Hematopoietic multipotent progenitor cell treated with erythropoietin and hydrocortisone succinate and interleukin-3 and kit ligand, for 15 days (in vitro differentiated cells): ENCODE data around the gene SURF1.
"Not testable (repeated sequence)": the region's sequence is repeated elsewhere in the genome, so short reads cannot be mapped to it uniquely, and the experiment has no call there.

ENCODE experiments used
- DNase-seq: peaks from one replicate; pipeline ENCODE4 v3.0.0-alpha.2; 2015; ENCODE audit warnings: low spot score

Gene SURF1

DNA sequence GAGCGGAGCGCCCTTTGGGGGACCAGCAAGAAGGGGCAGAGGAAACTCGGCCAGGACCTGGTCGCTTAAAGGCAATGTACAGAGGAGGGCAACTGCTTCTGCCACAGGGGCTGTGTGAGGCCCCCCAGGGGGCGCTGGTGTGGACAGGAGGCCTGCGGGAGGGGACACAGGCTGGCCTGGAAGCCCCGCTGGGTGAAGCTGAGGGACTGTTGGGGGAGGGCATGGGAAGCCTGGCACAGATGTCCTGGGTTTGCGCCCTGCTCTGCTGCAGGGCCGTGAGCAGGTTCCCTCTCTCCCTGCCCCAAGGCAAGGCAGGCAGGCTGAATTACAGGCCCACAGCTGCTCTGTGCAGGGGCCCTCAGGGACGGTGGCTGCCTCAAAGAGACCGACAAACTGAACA lies 13.7 kb downstream of the SURF1 start:
- DNase-seq = no peak

DNA sequence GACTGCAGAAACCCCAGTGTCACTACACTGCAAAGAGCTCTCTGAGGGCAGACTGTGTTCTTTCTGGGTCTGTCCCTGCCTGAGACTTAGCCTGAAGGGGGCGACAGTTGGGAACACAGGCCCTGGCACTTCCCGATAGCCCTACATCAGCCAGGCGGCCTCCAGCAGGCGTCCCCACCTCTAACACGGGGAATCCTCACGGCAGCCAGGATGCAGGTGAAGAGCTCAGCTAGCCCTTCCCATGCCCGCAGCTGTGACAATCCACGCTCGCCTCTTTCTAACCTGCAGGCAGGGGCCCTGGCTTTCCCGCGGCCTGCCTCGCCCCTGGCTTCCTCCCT lies 14.2 kb downstream of the SURF1 start:
- DNase-seq = peak; percentile 22

DNA sequence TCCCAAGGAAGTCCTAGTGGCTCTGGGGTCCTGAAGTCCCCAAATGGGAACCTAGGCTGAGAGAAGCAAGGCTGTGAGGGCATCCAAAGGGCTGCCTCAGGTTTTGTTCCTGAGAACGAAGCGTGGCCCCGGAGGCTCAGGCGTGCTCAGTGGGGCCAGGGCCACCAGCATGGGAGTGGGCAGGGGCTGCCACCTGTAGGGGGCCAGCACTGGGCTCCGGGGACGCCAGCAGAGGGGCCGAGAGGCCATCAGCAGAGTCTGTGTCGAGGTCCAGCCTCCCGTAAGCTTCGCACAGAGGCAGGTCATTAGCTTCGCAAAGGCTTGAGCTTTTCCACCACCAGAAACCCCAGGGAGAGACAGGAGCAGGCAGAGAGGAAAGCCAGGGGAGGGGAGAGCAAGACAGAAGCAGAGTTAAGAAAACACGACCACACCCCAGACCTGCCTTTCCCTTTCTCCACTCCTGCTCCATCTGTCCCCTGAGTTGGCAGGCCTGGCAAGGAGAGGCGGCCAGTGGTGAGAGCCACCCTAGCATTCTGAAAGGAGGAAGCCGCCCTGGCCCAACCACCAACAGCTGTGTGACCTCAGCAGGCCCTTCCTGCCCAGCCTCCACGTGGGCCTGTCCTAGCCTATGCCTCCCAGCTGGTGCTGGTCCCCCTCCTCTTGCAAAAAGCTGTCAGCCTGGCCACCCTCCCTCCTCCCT lies 14.8 kb downstream of the SURF1 start:
- no peak for DNase-seq

DNA sequence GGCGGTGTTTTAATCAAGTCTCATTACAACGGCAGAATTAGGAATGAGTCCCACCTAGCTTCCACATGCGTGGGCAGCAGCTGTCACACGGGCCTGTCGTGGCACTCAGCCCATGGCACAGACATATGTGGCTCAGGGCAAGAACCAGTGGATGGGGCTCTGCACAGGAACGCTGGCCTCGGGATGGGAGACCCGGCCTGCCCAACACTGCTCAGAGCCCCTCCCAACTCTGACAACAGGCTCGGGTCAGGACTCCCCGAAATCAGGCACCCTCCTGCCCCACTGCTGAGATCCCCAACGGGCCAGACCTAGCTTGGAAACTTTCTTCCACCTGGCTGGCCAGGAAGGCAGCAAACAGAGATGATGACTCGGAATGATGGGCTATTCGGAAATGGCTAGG lies 15.4 kb downstream of the SURF1 start:
- no peak for DNase-seq

DNA sequence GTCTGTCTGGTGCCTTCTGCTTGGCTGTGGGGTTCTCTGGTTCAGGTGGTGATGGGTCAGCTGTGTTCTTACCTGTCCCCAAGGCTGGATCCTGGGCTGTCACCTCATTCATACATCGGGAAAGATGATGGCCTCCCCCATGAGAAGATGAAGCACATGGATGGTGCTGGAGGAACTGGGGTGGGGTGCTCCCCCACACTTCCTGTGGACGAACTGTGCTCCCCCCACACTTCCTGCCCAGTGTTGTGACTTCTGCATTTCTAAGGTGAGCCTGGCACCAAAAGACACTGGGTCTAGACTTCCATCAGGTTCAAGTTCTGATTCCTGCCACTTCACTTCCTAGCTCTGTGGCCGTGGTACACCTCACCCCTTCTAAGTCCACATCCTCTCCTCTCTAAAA lies 16.0 kb downstream of the SURF1 start:
- DNase-seq = no peak

DNA sequence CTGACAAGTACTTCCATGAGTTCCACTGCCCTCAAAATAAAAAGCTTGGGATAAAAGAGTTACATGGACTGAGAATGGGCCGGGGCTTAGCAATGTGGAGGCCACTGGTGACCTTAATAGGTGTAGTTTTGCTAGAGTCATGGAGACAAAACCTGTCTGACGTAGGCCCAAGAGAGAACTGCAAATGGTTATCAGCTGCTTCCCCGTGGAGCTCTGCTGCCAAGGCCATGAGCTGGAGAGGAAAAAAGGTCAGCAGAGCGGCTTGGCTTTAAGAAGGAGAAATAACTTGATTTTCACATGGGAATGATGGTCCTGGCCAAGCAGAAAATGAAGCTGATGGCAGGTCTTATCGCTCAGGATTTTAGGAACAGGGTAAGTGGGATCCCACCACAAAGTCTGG lies 16.6 kb downstream of the SURF1 start:
- no peak for DNase-seq

DNA sequence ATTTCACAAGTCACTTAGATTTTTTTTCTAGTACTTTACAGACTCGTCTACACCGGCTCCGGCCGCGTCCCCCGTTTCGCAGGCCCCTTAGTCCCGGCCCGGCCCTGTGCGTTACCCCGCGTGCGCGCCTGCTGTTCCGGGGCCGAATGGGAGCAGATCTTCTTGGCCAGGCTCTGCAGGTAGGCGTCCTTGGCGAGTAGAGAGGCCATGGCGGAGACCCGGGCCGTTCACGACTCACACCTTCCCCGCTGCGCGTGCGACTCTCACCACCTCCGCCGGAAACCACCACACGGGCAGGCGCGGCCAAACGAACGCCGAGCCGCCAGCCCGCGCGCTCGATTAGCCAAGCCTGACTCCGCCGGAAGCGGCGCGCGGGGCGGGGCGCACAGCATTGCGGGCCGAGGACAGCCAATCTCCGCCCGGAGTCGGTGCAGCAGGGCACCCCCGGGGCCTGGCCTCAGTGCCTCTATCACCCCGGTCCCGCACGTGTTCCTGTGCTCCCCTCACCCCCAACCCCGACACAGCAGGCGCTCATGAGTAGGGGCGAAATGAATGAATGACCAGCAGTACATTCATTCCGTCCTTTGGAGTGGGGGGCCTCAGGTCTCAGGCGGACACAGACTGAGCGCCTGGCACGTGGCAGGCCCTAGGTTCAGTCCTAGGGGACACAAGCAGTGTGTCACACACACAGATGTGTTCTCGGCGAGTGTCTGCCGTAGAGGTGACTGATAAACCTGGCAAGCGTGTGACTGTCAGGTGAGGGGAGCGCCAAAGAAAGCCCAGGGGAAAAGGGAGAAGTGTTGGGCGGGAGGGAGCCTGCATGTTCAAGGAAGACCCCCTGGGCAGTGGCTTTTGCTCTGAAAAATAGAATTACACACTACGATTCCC lies 20.1 kb downstream of the SURF1 start, which contains the start of gene SURF6:
Gene SURF6 (minus strand): TSS at position 265 of the 888 bp plus-strand sequence. CDS start 56 bp downstream, at position 209.
- peak; percentile 90 for DNase-seq

DNA sequence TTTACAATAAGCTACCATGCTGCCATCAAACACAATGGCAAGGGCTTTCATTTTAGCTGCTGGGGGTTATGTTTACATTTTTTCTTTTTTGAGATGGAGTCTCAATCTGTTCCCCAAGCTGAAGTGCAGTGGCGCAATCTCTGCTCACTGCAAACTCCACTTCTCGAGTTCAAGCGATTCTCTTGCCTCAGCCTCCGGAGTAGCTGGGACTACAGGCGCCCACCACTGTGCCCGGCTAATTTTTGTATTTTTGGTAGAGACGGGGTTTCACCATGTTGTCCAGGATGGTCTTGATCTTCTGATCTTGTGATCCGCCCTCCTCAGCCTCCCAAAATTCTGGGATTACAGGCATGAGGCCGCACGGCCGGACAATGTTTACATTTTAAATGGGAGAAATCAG lies 21.4 kb downstream of the SURF1 start:
- DNase-seq = not testable (repeated sequence)

DNA sequence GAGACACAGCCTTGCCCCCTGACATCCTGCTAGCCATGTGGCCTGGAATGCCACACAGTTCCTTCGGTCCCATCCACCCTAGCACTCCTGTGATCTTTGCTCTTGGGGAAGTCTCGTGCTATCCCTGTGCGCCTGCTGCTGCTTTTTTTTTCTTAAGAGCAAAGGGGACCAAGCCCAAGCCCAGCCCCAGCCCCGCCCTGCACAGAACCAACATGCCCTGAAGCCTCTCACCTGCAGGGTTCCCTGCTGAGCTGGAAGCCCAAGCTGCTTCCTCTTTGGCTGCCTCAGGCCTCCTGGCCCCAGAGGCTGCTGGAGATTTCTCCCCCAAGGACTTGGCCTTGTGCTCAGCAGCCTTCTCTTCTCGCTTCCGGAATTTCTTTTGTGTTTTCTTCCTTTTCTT lies 22.1 kb downstream of the SURF1 start:
- DNase-seq = no peak

DNA sequence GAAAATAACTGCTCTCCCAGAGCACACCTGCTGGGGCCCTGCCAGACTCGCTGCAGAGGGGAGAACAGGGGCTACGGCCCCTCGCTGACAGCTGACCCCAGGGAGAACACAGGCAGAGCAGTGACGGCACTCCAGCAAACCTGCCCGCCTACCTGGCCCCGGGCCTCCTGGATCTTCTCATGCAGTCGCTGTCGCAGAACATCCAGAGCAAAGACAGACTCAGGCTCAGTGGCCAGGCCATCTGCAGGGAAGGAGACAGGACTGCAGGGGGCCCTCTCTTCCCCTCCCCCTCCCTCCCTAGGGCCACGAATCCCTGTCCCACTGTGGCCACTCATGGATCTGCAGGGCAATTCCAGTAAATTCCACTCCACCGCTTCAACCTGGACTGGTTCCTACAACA lies 22.7 kb downstream of the SURF1 start:
- no peak for DNase-seq

DNA sequence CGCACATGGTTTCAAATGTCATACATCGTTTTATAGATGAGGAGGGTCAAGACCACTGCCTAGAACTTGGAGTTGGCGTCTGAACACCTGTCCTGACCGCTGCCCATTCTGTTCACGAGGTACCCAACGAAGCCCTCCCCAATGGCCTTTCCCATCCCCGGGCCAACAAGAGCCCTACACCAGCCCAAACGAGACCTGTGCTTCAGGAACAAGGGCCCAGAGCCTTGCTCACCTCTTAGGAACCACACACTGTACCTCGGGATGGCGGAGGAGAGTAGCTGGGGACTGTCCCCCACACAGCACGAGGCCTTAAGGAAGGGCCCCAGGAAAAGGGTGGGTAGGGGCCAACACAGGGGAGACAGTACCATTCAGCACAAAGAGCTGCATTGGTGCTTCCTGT lies 23.3 kb downstream of the SURF1 start:
- DNase-seq = no peak

DNA sequence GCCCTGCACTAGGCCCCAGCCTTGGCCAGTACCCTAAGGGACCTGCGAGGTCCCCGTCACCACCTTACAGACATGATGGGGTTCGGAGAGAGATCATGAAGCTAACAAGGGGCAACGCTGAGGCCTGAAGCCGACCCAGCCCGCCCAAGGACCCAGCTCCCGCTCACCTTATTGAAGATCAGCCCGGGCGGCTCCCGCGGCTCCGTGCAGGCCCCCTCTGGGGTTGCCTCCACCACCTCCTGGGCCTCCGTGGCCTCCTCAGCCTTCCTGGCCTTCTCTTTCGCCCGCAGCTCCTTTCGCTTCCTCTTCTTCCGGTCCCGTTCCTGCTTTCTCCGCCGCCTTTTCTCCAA lies 23.9 kb downstream of the SURF1 start:
- DNase-seq = no peak

DNA sequence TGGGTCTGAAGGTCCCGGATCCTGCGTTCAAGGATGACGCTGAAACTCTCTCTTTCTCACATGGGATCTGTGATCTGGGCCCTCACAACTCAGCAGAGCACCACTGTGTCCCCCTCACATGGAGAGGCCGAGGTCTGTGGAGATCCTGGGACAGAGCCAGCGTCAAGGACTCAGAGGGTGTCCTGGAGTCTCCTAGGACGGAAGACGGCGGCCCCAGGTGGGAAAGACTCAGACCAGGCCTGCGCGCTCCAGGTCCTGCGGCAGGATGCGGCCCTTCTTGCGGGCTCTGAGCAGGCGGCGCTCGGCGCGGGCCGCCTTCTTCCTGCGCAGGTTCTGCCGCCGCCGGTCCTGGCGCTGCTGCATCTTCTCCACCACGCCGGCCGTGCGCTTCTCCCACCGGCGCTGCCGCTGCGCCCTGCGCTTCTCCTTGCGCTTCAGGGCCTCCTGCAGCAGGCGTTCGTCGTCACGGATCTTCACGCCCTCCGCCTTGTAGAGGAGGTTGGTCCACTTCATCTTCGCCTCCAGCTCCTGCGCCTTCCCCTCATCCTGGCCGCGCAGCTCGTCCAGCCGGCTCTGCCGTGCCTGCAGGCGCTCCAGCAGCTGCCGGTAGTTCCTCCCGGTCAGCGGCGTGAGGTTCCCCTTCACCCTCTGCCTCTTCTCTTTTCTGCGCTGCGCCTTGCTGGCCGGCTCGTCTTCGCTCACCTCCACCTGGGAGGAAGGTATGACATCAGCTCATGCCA lies 24.5 kb downstream of the SURF1 start:
- DNase-seq = no peak

DNA sequence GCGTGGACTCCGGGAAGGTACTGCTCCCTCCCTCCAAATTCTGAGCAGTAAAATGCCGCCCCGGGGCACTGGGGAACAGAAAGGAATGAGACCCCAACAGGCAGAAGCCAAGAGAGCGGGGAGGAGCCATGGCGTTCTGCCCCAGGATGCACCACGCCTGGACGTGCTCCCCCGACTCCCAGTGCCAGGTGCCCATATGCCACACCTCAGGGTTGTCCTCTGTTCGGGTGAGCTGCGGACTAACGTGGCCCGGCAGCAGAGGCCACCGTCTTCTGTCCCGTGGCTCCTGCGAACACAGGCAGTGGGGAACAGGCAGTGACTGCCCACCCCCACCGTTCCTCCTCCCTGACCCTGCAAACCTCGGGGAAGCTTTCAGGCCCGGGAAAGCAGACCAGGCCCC lies 25.1 kb downstream of the SURF1 start:
- DNase-seq = no peak

DNA sequence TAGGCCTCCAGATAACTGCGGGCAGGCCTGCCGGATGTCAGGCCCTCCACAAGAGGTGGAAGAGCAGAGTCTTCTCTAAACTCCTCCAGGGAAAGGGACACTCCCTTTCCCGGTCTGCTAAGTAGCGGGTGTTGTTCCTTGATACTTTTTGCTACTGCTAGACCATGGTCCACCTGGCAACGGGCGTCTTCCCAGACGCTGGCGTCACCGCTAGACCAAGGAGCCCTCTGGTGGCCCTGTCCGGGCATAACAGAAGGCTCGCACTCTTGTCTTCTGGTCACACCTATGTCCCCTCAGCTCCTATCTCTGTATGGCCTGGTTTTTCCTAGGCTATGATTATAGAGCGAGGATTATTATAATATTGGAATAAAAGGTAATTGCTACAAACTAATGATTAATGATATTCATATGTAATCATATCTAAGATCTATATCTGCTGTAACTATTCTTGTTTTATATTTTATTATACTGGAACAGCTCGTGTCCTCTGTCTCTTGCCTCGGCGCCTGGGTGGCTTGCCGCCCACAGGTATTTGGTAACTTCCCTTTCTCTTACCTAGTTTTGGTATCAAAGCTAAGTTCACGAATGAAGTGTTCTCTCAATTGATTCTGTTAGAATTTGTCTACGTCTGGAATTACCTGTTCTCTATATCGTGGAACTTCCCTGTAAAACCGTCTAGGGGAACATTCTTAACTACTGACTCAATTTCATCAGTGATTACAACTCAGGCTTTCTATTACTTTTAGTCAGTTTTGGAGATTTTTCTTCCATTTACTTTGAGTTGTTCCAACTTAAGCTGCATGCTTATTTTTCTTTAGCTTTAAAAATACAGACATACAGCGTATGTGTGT lies 26.8 kb downstream of the SURF1 start:
- DNase-seq = not testable (repeated sequence)

DNA sequence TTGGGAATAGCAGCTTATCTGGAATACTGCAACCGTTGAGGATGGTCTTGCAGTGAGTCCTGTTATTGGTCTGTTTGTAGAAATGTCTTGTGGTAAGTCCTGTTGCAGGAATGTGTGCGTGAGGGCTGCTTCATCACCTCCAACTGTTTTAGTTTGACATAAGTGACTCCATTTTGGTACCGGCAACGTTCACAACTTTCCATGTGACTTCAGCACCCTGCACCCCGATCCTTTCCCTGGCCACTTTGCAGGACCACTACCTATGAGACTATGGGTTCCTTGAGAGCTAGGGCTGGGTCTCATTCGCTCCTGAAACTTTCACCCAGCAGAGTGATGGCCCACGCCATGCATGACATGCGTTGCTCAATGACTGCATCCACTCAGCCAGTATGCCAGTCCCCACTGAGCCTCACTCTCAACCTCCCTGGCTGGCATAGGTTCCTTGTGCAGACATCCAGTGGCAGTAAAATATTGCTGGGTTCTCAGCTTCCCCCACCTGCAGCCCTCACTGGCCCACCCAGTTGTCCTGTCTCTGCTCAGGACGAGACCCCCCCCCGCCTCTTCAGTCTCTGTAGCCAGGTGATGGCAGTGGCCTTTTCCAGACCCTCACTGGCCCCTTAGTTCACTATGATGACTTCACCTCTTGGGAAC lies 28.3 kb downstream of the SURF1 start:
- no peak for DNase-seq

DNA sequence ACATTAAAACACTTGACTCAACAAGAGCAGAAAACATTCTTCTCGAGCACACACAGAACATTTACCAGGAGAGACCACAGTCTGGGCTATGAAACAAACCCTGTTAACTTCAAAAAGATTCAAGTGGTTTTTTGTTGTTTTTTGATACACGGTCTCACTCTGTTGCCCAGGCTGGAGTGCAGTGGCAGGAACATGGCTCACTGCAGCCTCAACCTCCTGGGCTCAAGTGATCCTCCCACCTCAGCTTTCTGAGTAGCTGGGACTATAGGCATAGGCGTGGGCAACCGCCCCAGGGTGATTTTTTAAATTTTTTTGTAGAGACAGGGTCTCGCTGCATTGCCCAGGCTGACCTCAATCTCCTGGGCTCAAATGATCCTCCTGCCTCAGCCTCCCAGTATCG lies 29.3 kb downstream of the SURF1 start:
- DNase-seq = not testable (repeated sequence)

DNA sequence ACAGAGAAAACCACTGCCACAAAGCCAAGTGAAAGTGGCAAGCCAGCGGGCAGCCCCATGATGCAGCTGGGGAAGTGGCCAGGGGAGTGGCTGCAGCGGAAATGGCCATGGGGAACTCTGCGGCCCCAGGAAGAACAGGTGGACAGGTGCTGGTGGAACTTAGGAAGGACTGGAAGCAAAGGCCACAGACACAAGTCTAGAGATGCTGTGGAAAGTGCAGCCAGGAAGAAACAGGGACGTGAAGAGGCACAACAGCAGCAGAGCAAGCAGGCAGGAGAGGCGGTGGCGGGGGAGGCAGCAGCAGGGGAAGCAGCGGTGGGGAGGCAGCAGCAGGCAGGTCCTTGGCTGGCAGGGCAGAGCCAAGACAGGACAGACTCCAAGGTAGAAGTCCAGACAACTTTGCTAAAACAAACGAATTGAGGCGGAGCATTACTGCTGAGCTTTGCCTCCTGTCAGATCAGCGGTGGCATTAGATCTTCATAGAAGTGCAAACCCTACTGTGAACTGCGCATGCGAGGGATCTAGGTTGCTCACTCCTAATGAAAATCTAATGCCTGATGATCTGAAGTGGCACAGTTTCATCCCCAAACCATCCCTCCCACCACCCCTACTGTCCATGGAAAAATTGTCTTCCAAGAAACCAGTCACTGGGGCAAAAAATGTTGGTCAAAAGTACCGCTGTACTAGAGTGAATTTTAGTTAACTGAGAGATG lies 32.1 kb downstream of the SURF1 start:
- no peak for DNase-seq

DNA sequence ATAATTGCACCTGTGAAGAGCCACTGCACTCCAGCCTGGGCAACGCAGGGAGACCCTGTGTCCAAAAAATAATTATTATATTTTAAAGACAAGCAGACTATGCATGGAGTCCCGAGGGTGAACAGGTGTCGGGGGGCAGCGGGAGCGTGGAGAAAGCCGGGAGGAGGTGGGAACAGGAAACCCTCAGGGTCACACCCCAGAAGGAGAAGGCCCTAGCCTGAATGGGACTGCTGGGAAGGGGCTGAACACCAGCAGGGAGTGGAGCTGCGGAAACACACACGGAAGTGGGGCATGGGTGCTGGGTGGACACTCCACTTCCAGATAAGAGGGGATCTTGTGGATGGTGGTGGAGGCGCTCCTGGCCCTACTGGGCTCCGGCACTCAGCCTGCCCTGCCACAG lies 33.1 kb downstream of the SURF1 start:
- DNase-seq = no peak

DNA sequence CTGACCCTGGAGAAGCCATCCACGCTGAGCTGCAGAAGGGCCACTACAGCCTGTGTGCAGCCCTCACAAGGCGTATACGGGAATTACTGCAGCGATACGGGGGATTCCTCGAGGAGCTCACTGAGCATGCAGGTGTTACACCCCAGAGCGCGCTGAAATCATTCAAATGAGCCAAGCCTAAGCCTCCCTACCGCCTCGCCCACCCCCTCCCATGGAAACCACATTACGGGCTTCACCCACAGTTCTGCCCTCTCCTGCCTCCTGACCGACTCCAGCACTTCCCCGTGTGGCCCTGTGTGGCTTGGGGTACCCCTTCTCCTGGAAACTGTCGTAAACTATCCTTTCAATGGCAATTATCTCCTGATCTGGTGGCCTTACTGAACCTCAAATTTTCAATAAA lies 33.6 kb downstream of the SURF1 start:
- DNase-seq = no peak

DNA sequence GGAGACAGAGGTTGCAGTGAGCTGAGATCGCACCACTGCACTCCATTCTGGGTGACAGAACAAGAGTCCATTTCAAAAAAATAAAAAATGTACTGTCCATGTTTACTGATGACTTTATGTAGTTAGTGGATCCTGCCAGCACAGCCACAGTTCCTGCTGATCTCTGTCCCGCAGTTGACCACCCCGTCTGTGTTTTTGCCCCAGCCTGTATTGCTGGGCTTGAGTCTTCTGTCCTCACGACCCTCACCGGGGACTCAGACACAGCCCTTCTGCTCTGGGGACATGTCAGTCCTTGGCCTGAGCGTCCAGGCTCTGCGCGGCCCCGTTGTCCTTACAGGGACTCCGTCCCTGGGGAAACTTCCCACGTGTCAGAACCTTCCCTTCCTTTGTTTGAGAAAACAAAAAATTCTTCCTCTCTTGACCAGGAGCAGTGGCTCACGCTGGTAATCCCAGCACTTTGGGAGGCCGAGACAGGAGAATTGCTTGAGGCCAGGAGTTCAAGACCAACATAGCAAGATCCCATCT lies 34.8 kb downstream of the SURF1 start:
- no peak for DNase-seq
